ENCODE data around the gene UNC5A. TPM values are rescaled to one million over a fixed set of nuclear protein-coding genes. Genes with fewer than 3 reads are reported as not detected.

UNC5A gene
- total and polyA plus RNA-seq, 2 of the 8 experiments (the other 6 are each of a cell fraction or from before 2014, with no cell fraction given) = 4.0 to 7.6 TPM

GRCh38 chr5:176891331-176891958 lies 81.1 kb downstream of the UNC5A start:
- Histone ChIP-seq H3K27ac (ENCODE audit: low read depth, low read length) (no peak overlapping the region), H4K5ac (ENCODE audit: insufficient read length, low read depth, low read length) (no peak overlapping the region), H4K20me1 (replicated peaks in 1 of 2; ENCODE audit: control insufficient read depth in 1 of 2, insufficient read depth in 2 of 2, low read length in 2 of 2) (no peaks in the 10 kb centered on the region), H3K14ac (ENCODE audit: insufficient read length) (no peak overlapping the region), H2AFZ (ENCODE audit: low read length) (no peak overlapping the region), H3K4me2 (ENCODE audit: insufficient read depth in 1 of 2, low read depth in 2 of 2, low read length in 2 of 2) (no peak overlapping the region), H4K91ac (replicated peaks; ENCODE audit: insufficient read length, low read length) (no peak overlapping the region), H3K18ac (ENCODE audit: extremely low read depth, low read length) (no peak overlapping the region; the same call in 1 of the 2 replicates), H3K79me2 (ENCODE audit: control insufficient read depth in 1 of 2, insufficient read depth in 2 of 2, low read length in 2 of 2) (no peaks in the 10 kb centered on the region), H2BK120ac (replicated peaks; ENCODE audit: low read depth, low read length) (no peak overlapping the region), H2BK20ac (ENCODE audit: low read length) (no peak overlapping the region), H2AK5ac (ENCODE audit: low read depth, low read length) (no peak overlapping the region), H3K9ac (replicated peaks in 1 of 4; ENCODE audit: extremely low read depth in 1 of 4, low read depth in 3 of 4, low read length in 3 of 4) (no peak overlapping the region), H3K56ac (replicated peaks; ENCODE audit: insufficient read length, low read depth, low read length) (no peak overlapping the region), H3K27me3 (replicated peaks in 1 of 4; ENCODE audit: control insufficient read depth in 3 of 4, extremely low read depth in 1 of 4, insufficient read depth in 3 of 4, low read length in 3 of 4) (no peaks in the 10 kb centered on the region), H3K23me2 (ENCODE audit: low read depth, low read length) (no peaks in the 10 kb centered on the region), H3K79me1 (ENCODE audit: low read depth, low read length) (no peaks in the 10 kb centered on the region), H3K23ac (ENCODE audit: insufficient read length) (no peak overlapping the region), H3K36me3 (ENCODE audit: control insufficient read depth in 2 of 4, insufficient read depth in 4 of 4, low read length in 3 of 4) (no peaks in the 10 kb centered on the region), H2BK15ac (ENCODE audit: low read length) (no peak overlapping the region), H2BK5ac (ENCODE audit: low read depth, low read length) (no peak overlapping the region), H3K4ac (replicated peaks; ENCODE audit: insufficient read length, low read depth, low read length) (no peak overlapping the region), H2BK12ac (ENCODE audit: low read depth, low read length) (no peak overlapping the region), H3K4me3 (ENCODE audit: extremely low read depth in 1 of 4, insufficient read depth in 2 of 4, low read depth in 3 of 4, low read length in 4 of 4) (no peak overlapping the region), H4K8ac (ENCODE audit: extremely low read depth, insufficient read depth, low read length) (no peak overlapping the region), H3K9me3 (ENCODE audit: insufficient read depth in 2 of 2, low read depth in 1 of 2, low read length in 1 of 2) (no peaks in the 10 kb centered on the region), H3K4me1 (replicated peaks in 1 of 4; ENCODE audit: control insufficient read depth in 3 of 4, insufficient read depth in 4 of 4, low read length in 3 of 4) (no peaks in the 10 kb centered on the region)
- ChIA-PET POLR2A (ENCODE audit: partially characterized antibody) (interaction anchor here (1.1 to 1.2 kb wide), 2 partner anchors 10 to 14 kb away, joined by 3 to 4 read pairs; no protein-coding TSS in a partner anchor), CTCF (ENCODE audit: partially characterized antibody) (interaction anchor here (0.8 to 1.9 kb wide), 5 partner anchors 10 to 230 kb away, joined by 3 to 6 read pairs (median 3); no protein-coding TSS in a partner anchor)
- TF ChIP-seq CEBPB (IDR thresholded peaks at IDR 0.05; ENCODE audit: low read depth, low read length) = no peak
- no peak for TF ChIP-seq HDAC6 (IDR thresholded peaks at IDR 0.05; ENCODE audit: low read depth, low read length)
- TF ChIP-seq TAF7 (optimal IDR thresholded peaks at IDR 0.05; ENCODE audit: borderline replicate concordance, low read depth, low read length) = no peak
- no peak for TF ChIP-seq GABPA (IDR thresholded peaks at IDR 0.05; ENCODE audit: borderline replicate concordance, insufficient read depth, low read length)
- TF ChIP-seq CBX8 (IDR thresholded peaks at IDR 0.05; ENCODE audit: borderline replicate concordance, low read depth, low read length) = no peak
- no peak for TF ChIP-seq BACH1 (IDR thresholded peaks at IDR 0.05; ENCODE audit: low read length)
- TF ChIP-seq KDM4A (IDR thresholded peaks at IDR 0.05; ENCODE audit: low read depth, low read length, severe bottlenecking) = no peak
- TF ChIP-seq JUND (IDR thresholded peaks at IDR 0.05; ENCODE audit: low read length) = no peak
- TF ChIP-seq PHF8 (conservative IDR thresholded peaks at IDR 0.05; ENCODE audit: low read depth, low read length) = no peak
- no peak for TF ChIP-seq TCF12 (IDR thresholded peaks at IDR 0.05; ENCODE audit: low read depth, low read length)
- FAIRE-seq = no peak
- 89% methylated on average over 9 of the region's 9 CpGs; no CpG with 5 or more reads in 1 of the 2 experiments for WGBS, 2 experiments (ENCODE audit: extremely low coverage in 1 of 2, insufficient coverage in 1 of 2, insufficient read length in 1 of 2, insufficient replicate concordance in 2 of 2, low coverage in 1 of 2, low lambda C conversion rate in 2 of 2, missing lambda C conversion rate in 1 of 2)
- DNase-seq (ENCODE audit: low read depth in 1 of 2, low spot score in 2 of 2) = no peak

Measured in H1 (cell line).